ENCODE data around the gene EIF4E1B.

EIF4E1B gene

DNA sequence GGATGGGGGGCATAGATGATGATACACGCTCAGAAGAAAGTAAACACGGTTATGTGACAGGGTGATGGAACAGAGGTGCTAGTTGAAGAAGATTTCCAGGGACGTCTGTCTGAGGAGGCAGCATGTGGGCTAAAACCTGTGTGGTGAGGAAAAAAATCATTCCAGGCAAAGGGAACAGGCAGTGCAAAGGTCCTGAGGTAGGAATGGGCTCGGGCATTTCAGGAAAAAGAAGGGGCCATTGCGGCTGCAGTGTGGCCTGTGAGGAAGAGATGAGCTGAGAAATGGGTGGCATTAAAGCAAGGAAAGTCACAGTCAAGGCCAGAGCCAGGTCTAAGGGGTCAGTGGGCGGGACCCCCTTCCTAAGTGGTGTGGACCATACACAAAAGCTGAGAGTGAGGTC lies 35.0 kb downstream of the EIF4E1B start:
- DNase-seq, result no peak

DNA sequence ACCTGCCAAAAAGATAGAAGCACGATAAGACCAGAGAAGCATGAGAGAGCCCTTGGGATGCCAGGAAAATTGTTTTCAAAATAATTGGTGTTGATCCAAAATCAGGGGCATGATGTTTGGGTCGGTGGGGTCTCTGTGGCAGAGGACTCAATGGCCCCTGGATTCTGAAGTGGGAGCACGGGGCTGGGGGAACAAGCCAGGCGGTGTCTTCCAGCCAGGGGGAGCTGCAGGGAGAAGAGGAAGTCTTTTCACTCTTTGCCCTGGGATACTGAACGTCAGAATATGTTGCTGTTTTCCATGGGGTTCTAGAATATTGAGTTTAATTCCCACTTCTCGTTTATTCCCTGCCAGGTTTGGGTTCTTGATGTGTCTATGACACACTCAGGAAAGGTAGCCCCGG lies 37.2 kb downstream of the EIF4E1B start:
- DNase-seq, result no peak

DNA sequence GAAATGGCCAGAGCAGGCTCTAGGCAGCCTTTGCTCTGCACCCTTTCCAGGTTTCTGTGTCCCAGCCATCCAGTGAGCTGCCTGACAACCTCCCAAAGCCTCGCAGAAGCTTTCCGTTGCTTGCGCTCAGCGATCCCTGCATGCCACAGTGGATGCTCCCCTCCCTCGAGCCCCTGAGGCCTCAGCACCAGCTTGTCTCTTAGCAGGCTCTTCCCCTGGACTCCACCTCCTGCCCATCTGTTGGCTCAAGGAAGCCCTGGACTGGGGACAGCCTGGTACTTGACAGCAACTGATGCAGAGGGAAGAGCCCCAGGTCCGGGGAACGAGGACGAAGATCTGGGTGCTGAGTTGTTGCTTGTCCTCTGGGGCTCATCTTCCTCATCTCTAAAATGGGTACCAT lies 40.0 kb downstream of the EIF4E1B start:
- no peak for DNase-seq

DNA sequence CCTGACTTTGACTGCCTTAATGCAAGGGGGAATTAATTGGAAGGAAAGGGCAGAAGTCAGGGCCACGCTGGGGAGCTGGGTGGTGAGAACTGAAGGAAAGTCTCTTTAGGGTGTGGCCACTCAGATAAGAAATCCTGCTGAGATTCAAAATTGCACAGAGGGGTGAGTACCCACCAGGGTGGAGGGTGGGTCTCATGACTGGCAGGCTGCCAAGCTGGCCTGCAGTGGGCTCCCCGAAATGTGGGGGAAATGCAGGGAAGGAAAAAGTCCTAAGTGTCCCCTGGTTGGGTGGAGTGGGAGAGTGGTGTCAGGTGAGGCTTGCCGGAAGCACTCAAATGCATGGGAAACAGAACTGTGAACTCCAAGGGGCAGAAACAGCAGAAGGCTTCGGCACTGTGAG lies 40.9 kb downstream of the EIF4E1B start:
- no peak for DNase-seq

DNA sequence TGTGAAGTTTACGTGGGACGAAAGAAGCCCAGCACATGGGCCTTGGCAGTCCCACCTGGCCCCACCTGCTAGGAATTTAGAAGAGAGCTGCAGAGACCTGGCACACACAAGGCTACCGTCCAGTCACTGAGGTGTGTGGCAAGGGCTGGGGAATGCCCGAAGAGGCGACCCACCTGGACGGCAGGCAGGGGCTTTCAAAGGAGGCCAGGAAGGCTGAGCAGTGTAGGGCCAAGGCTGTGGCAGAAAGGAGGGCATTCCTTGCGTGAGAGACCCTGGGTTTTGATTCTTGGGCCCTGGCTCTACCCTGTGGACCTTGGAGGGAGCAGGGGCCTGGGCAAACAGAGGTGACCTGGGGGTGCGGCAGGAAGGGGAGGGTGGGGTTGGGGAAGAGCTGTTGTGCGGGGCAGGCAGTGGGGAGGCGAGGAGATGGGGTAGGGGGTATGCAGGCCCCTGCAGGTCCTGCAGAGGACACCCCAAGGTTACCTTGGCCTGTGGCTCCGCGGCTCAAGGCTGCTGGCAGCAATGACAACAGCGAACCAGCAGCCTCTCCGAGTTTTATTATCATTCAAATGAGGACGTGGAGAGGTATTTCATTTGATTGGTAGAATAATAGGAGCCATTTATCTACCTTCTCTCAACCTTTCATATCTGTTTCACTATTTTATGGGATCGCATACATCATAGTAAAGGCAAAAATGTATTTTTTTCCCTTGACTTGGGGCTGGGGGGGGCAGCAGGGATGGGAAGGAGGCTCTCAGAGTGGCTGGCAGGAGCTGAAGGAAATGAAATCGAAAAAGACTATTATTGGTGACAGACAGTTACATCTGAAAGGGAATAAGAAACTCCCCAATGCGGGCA lies 41.6 kb downstream of the EIF4E1B start:
- no peak for DNase-seq

DNA sequence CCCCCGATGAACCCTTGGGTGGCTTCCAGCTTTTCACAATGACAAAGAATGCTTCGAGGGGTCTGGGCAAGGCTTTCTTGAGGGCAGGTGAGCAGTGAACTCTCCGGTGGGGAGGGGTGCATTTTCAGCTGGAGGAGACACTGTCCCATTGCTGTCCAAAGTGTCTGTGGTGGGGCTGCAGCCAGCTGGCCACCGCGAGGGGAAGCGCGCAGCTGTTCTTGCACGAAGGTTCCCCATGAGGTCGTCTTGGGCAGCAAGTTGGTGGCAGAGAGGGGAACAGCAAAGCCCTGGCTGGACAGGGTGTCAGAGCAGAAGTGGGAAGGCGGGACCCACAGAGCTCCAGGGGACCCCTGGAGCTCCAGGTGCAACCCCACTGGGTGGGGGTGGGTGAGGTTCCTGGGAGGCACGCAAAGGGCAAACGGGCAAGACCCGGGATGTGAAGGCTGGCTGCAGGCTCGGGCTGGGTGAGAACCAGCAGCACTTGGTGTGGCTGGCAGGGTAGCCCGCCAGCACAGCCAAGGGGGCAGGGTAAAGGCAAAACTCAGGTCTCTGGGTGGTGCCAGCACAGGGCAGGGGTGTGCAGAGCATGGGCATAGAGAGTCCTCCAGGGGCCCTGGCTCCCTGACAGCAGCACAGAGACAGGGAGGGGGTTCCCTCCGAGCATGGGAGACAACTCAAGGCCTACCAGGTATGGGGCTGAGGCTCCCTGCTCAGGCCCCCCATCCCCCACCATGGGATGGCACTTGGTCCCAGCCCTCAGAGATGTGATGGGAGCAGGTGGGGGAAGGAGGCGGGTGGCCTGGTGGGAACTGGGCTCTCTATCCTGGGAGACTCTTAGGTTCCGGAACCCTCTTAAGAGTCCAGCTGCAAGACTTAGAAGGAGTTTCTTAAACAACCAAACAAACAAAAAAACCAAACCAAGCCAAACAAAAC lies 43.4 kb downstream of the EIF4E1B start:
- DNase-seq, result no peak

DNA sequence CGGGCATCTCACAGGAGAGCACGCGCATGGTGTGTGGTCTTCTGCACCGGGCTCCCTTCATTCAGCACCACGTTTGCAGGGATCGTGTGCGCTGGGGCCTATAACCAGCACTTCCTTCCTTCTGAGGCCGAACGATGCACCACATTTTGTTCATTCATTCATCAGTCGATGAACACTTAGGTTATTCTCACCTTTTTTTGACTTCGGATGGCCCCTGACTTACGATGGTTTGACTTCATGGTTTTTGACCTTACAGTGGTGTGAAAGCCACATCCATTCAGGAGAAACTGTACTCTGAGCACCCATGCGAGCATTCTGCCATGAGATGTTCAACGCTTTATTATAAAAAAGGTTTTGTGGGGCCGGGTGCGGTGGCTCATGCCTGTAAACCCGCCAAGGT lies 44.3 kb downstream of the EIF4E1B start:
- DNase-seq, result no peak

DNA sequence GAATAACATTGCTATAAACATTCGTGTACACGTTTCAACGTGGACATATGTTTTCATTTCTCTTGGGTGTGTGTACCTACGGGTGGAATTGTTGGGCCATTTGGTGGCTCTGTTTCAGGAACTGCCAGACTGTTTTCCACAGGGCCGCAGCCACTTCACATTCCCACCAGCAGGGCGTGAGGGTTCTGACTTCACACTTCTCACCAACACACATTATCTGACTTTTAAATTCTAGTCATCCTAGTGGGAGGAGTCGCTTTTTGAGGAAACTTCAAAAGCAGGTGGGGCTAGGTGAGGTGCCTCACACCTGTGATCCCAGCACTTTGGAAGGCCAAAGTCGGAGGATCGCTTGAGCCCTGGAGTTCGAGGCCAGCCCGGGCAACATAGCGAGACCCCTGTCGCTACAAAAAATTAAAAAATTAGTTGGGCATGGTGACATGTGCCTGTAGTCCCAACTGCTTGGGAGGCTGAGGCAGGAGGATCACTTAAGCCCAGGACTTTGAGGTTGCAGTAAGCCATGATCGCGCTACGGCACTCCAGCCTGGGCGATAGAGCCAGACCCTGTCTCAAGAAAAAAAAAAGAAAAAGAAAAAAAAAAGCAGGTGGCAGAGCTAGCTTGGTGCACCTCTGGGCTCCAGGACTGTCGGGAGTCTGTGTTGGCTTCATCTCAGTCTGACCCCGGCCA lies 45.3 kb downstream of the EIF4E1B start:
- no peak for DNase-seq

DNA sequence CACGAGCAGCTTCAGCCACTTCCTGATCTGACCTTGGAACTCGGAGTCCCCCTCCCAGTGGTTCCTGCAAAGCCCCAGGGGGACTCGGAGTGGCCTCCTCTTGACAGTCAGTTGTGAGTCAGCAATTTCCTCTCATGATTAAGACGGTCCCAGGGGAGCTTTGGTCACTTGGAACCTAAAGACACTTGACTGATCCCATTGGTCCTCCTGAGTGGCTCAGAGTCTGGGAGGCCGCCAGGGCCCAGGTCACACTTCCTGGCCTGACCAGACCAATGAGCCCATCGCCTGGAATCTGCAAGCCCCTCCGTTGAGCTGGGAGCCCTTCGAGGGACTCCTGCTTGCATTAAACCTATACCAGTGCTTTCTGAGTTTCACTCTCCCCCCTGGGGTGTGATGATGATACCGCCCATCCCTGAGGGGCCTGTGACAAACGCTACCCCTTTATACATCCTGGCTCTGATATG lies 45.9 kb downstream of the EIF4E1B start:
- DNase-seq, result no peak

DNA sequence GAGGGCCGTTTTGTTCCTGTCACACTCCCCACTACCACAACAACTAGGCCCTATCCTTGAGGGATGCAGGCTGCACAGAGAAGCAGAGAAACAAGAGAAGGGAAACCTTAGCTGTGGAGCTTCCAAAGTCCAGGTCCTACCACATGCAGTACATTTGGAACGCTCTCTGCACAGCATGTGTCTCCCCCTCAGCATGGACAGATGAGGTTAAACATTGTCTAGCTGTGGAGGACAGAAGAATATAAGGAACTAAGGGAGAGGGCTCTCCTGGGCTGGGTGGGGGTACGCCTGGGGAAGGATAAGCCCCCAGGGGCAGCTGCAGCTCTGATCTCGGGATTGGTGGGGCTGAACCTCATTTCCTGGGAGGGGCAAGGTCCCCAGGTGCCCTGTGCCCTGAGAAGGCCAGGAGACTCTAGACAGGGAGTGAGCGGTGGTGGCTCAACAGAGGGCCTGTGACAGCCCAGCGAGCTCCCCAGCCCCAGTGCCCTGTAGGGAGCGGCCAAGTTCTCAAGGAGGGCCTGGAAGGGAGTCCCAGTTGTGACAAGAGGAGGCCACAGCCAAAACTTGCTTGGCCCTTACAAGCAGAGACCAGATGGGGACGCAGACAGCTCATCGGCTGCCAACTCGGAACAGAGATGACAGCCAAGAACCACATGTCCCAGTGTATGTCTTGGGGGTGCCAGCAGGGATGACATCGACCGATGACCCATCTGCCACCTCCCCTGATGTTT lies 46.9 kb downstream of the EIF4E1B start:
- no peak for DNase-seq

DNA sequence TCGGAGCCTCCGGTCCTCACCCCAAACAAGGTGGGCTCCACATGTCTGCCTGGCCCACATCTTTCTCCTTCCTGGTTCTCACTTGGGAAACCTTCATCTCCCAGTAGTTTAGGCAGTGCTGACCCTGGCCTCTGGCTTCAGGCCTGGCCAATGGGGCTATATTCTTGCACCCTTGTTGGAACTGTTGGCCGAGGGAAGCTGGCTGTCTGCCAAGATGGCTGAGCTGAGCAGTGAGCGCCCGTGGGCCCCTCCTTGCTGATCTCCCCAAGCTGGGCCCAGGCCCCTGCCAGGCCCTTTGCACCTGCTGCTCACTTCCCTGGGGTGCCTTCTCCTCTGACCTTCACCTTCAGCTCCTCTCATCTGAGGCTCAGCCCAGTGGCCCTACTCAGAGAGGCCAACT lies 48.1 kb downstream of the EIF4E1B start:
- DNase-seq, result no peak

DNA sequence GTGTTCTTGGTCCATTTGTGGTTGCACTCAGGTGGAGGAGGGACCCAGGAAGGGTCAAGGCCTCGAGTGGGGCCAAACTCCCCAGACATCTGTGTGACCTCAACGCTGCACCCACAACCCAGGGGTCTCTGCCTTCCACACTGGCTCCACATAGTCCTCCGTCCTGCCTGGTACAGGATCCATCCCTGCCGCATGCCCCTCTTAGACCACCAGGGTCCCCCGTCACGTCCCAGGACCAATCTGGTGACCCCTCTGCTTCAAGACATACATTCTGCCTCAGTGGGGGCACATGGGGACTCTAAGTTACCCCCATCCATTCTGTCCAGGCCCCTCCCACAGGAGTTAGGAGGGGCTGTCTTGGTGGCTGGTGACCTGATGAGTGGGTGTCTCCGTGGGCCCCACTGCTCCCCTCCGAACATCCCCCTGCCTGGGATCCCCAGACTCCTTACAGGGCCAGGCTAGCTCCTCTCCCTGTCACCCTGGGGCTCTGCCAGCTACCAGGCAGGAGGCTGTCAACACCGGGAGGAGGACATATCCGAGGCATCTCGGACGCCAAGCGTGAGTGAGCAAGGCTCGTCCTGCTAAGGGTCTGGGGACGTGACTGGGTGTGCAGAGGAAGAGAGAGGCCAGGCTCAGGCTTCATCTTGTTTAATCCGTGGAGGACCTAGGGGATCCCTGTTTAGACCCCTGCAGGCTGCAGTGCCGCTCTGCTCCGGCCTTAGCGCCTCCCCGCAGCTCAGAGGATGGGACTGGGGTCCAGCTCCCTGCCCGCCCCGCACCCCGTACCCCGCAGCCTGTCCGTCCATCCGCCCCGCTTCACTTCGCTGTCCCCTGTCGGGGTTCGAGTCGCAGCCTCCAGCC lies 49.1 kb downstream of the EIF4E1B start:
- no peak for DNase-seq

DNA sequence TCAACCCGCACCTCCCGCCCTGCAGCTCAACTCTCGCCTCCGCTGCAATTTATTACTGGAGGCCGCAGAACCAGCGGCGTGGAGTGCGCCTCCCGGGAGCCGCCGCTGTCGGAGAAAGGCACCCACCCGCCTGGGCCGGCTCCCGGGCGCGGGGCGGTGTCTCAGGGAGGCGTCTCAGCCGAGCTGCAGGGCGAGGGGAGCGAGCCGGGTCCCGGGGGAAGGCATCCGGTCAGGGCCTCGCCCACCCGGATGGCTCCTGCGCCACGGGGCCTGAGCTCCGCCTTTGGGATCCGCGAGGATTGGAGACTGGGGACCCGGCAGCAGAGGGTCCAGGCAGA lies 49.7 kb downstream of the EIF4E1B start:
- no peak for DNase-seq

DNA sequence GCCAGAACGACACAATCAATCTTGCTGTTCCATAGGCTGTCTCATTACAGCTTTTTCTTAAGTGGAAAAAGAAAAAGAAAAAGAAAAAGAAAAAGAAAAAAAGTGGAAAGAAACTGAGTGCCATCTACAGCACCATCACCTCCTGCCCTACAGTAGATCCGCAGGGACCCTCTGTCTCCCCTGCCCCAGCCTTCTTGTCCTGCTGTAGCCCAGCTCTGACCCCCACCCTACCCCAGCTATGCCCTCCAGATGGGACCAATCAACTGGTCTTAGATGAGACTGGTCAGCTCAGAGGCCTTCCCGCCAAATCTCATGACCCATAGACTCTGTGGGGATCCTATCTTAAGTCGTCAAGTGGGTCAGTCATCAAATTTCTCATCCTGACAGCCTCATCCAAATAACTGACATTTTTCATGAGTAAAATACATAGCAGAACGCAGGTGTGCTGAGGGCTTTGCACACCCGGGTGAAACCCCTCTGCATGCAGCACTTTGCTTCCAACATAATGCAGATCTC lies 51.6 kb downstream of the EIF4E1B start:
- DNase-seq, result no peak

DNA sequence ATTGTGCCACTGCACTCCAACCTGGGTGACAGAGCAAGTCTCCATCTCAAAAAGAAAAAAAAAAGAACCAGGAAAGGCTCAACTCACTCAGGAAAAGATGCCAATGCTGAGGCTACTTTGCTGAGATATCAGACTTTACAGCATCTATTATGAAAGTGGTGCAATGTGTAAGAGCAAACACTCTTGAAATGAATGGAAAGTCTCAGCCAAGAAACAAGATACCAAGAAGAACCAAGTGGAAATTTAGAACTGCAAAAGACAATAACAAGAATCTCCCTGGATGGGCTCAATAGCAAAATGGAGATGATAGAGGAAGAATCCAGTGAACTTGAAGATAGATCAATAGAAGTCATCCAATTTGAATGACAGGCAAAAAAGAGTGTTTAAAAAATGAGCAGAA lies 54.5 kb downstream of the EIF4E1B start:
- DNase-seq, result no peak

DNA sequence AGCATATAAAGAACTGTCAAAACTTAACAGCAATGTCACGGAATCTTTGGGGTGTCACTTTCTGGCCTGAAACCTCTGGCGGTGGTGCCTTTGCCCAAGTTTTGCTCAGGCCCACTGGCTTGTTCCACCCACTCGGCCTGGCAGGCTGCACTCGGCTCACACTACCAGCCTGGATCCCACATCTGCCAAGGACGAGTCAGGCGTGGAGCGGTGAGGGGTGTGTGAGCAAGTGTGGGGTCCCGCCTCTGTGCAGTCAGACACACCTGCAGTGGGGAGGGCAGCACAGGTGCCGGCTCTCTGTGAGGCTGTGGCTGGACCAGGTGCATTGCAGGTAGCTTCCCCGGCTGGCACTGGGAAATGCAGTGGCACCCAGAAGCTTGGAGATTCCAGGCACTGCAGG lies 56.8 kb downstream of the EIF4E1B start:
- DNase-seq, result no peak

DNA sequence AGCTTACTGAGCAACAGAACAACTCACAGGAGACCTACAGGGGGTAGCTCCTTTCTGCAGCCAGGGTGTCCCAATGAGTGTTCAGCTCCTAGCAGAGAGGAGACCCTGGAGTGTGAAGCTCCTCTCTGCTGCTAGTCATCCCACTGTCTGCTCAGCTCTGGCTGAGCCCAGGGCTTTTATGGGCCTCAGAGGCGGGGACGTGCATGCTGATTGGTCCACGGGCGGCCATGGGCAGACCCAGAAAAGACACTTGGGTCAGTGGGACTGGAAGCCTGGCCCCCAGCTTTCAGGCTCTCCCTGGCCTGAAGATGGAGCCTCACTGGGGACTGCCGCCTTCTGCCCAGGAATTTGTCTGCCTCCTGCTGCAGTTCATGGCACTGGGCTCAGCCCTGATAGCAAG lies 57.4 kb downstream of the EIF4E1B start:
- DNase-seq, result no peak

DNA sequence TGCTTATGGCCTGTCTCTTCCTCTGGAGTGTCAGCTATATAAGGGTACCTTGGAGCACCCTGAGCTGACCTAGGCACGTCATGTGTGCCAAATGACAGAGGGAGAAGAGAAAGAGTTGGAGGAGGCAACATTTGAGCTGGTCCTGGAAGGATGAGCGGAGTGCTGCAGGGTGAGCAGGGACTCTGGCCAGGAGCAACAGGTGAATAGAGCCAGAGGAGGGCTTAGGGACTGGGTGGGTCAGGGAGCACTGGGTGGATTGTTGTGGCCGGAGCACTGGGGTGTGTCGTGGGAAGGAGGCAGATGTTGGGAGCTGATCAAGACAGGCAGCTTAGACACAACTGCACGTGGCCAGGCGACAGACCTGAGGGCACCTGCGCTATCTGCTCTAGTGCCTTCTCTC lies 60.4 kb downstream of the EIF4E1B start:
- DNase-seq, result no peak

DNA sequence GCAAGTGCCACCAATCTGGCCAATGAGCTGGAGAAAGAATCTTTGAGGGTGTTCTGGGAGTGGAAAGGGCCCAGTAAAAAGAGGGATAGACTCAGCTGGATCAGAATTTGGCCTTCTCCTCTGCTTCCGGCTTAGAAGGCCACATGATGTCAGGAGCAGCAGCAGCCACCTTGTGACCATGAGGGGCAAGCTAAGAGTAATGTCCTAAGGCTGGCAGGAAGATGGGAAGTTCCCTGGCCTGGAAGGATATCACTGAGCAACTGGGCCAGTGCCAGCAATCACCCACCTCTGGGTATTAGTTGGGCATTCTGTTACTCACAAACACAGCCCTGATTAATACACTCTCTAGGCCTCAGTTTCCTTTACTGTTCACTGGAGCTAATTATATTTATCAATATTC lies 61.0 kb downstream of the EIF4E1B start:
- no peak for DNase-seq

DNA sequence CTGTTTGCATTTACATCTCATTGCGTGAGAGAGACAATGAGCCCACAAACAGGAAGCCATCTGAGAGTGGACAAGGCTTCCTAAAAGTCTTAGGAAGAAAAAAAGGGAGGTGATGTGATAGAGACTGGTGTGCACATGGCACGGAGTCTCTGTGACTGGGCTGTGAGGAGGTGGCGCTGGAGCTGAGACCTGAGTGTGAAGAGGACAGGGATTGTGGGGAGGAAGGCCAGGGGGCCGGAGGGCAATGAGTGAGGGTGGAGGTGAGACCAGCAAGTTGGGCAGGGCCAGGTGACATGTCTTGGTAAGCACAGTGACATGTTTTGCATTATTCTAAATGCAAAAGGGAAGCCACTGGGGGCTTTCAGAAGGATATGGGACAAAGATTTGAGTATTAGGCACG lies 61.9 kb downstream of the EIF4E1B start:
- no peak for DNase-seq

DNA sequence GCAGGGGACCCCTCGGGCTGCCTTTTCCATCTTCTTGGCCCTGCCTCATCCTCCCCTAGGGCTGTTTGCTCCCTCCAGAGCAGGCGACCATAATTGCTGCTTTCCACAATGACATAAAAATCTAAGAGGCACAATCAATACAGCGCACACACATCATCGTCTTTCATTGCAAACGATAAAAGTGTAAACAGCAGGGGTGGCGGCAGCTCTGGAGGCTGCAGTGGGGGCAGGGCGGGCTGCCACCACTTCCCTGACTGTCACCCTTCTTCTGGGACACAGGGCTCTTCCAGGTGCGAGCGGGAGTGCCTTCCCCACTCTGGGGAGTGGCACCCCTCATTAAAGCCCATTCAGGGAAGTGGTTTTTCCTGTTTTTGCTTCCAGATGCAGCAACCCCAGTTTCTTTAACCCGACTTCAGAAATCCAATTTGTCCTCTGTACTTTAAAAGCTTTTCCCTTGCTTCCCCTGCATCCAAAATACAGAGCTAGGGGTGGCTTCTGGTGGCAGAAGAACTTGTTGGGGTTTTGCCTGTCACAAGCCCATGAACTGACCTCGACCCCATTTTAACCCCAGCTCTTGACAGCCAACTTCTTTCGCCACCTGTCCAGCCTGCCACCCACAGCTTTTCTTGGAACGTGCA lies 62.5 kb downstream of the EIF4E1B start:
- no peak for DNase-seq
